HG03103 (cell line): ENCODE measurements around the gene OR4F6.

Experiments used
- ATAC-seq: cut with Tn5 transposase; IDR thresholded peaks from one replicate; pipeline ENCODE4 v1.9.1; 2021; ENCODE audit warnings: low read depth; ENCODE audit not compliant: unreplicated experiment

Gene OR4F6

DNA sequence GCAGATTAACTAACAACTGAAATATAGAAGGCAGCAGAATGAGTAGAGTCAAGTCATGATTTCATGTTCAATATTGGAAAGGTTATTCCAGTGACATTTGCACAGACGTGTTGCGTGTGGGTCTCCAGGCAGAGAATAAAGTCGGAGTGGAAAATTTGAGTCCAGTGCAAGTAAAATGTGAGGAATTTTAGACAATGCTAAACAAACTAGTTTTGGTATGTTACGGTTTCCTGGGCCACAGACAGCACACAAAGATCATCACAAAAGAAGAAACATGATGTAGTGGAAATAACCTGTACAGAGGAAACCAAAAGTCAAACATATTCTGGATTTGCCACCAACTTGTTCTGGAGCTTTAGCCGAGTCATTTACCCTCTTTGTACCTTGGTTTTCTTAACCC is 367 bp downstream of the OR4F6 start:
- ATAC-seq = no peak

DNA sequence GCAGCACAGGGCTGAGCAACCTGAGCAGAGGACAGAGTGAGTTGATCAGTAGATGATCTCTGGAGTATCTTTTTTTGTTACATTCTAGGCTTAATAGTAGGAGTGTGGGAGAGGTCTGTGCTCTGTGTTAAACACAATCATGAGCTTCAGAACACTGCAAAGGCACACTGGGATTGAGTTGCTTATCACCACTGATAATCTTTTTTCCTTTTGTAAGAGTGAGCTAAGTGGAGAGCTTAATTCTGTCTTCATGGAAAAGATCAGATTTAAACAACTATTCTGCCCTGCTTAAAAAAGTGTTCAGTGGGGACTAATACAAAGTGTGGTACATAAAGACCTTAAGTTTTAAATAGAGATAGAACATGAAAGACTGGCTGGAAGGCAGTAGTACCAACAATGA is 1.1 kb downstream of the OR4F6 start:
- ATAC-seq = no peak

DNA sequence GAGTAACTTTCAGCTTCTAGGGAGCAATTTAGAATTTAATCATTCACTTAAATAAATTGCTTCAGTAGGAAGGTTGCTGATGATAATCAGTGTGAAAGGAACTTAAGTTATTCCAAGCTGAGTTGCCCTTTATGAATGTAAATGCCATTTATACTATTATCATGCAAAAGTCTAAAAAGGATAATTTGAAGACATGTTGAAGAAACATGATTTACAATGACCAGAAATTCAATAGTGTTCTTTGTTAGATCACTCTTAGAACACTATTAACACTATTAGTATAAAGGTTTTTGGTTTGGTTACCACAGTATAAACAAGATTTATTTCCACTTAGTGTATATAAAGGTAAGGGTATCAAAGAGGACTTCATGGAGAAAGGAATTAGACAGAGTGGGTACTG is 1.6 kb downstream of the OR4F6 start:
- no peak for ATAC-seq

DNA sequence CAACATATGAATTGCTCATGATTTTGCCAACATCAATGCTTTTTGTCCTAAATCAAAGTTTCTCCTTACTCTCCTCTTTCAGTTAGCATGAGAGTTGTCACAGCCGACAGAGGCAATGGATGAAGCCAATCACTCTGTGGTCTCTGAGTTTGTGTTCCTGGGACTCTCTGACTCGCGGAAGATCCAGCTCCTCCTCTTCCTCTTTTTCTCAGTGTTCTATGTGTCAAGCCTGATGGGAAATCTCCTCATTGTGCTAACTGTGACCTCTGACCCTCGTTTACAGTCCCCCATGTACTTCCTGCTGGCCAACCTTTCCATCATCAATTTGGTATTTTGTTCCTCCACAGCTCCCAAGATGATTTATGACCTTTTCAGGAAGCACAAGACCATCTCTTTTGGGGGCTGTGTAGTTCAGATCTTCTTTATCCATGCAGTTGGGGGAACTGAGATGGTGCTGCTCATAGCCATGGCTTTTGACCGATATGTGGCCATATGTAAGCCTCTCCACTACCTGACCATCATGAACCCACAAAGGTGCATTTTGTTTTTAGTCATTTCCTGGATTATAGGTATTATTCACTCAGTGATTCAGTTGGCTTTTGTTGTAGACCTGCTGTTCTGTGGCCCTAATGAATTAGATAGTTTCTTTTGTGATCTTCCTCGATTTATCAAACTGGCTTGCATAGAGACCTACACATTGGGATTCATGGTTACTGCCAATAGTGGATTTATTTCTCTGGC is 2.5 kb downstream of the OR4F6 start:
- ATAC-seq = no peak

DNA sequence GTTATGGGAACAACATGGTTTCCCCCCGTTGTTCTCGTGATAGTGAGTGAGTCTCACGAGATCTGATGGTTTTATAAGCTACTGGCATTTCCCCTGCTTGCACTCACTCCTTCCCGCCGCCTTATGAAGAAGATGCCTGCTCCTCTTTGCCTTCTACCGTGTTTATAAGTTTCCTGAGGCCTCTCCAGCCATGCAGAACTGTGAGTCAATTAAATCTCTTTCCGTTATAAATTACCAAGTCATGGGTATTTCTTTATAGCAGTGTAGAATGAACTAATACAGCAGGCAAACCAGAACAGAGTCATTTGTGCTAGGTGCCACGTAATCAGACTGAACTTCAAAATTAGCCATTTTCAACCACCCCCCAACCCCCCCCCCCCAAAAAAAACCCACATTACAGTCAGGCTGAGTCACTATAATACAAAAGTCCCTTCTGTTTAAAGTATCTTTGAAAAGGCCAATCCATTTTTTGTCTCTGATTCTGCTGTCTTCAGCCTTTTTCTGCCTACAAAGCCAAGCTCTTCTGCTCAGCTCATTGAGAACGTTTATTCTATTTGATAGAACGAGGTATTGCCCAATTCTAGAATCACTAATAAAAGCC is 4.1 kb downstream of the OR4F6 start:
- no peak for ATAC-seq

DNA sequence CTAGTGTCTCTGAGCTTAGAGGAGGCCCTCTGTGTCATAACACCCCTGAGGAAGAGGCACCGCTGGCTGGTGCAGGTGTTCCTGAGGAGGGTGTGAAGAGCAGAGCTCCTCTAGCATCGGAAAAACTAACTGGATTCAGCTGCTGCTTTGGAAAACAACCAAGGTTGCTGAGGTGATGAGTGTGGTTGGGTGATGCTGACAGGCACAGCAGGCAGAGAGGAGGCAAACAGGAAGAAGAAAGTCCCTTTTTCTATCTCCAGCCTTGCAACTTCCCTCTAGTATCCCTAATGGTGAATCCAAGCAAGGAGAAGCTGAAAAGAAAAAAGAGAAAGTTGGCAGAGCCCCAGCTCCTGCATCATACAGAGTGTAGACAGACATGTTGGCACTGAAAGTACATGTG is 4.9 kb downstream of the OR4F6 start:
- ATAC-seq = no peak

DNA sequence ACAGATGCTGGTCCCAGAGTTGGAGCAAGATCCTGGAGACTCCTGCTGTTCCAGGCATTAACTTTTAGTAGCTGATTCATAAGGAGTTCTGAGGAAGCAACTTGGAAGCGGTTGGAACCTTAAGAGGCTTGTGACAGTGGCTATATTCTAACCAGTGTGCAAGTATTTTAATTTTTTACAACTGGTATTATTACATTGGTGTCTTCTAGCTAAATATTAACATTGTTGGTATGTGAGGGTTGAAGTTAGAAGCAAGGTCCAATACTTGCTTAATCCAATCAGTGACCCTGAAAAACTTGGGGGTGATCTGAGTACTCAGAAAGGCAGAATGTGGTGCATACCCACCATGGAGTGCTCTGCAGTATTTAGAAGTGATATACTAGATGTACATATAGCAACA is 7.1 kb downstream of the OR4F6 start:
- ATAC-seq = no peak

DNA sequence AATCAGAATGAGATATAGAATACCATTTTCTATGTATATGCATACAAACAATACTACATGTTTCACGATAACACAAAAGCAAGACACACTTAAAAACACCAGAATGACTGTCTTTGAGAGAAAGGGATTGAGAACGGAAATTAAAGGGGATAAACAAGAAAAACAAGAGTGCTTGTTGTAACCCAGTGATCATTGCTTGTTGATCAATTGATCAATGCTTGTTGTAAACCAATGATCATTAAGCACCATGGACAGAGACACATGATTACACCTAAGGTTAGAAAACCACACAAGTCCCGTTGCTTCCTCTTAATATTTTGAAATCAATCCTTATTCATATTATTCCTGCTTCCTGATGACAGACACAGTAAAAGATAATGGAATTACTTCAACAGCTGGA is 7.6 kb downstream of the OR4F6 start:
- no peak for ATAC-seq

DNA sequence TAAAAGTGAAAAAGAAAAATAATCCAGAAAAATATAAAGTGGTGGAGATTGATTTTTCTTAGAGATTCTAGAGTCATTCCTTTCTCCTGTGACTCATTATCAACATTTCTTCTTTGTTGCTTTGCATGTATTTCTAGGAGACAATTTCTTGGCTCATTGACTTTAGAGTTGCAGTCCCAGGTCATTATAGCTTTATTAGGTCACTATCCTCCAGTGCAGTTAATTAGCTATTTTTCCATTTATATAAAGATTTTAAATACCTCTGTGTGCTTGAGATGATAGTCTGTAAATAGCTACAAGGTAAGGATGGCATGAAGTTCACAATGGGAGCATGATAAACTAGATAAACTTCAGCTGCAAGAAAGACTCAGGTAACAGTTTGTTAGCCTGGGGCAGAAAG is 8.6 kb downstream of the OR4F6 start, which contains the start of gene OR4F15:
Gene OR4F15, plus strand, starts transcription at position 301 of the 400 bp plus-strand sequence. CDS start 5,985 bp downstream, outside the sequence.
- ATAC-seq = no peak

DNA sequence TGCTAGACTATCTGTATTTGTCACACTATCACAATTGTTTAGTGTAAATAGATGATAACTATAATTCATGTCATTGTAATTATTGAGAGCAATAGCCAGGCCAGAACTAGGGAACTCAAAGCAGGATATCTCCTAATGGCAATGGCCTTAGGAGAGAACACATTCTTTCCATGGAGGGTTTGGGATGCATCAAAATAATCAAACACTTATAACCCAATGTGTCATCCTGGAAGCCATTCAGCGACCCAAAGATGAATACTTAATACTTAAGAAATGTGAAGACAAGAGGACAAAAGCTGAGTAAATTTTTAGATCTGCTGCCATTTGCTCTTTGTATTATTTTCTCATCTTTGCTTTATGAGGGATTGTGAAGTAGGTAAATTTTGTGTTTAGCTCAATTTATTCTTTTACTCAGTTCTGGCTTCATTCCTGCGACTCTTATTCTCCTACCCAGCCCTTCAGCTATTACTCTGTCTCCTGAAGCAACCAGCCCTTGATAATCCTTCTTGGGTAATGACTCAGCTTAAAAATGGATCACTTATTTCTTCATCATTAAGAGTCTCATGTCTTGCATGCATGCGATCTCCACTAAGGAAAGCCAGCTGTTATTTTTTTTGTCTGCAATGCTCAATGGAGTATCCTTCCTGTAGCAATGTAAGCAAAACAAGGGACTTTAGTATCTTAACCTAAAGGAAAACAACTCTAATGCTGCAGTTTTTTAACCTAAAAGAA is 10.7 kb downstream of the OR4F6 start:
- ATAC-seq = no peak

DNA sequence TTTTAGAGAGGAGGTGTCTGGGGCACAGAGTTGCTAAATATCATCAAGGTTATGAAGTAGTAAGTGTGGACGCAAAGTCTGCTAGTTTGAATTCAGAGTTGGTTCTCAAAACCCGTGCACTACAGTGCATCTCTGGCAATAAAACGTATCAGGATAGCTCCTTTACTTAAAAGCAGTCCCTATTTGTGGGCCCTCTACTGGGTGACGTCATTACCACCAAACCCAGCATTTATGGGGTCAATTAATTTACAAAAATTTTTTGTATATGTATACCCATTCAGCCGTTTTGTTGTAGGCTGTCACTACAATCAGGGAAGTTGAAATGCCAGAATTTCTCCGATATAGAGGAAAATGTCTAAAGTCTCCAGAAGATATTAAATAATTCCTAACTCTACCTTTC is 17.5 kb downstream of the OR4F6 start:
- ATAC-seq = no peak

DNA sequence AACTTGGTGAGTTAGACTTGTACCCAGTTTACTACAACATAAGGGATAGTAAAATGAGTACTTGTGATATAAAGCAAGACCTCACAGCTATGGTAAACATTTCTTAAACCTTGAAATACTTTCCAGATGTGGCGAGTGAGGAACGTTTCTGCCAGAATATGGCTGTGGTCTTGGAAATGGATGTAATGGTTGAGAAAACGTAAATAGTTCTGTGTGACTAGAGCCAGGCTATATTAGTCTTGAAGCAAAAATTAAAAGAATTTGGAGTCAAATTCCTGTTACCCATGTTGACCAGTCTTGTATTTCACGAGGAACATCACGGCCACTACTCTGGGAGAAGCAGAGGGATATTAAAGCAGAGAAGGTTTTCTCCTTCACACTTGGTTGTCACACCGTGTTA is 23.9 kb downstream of the OR4F6 start:
- no peak for ATAC-seq

DNA sequence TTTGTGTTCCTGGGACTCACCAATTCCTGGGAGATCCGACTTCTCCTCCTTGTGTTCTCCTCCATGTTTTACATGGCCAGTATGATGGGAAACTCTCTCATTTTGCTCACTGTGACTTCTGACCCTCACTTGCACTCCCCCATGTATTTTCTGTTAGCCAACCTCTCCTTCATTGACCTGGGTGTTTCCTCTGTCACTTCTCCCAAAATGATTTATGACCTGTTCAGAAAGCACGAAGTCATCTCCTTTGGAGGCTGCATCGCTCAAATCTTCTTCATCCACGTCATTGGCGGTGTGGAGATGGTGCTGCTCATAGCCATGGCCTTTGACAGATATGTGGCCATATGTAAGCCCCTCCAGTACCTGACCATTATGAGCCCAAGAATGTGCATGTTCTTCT is 25.5 kb downstream of the OR4F6 start:
- ATAC-seq = no peak

DNA sequence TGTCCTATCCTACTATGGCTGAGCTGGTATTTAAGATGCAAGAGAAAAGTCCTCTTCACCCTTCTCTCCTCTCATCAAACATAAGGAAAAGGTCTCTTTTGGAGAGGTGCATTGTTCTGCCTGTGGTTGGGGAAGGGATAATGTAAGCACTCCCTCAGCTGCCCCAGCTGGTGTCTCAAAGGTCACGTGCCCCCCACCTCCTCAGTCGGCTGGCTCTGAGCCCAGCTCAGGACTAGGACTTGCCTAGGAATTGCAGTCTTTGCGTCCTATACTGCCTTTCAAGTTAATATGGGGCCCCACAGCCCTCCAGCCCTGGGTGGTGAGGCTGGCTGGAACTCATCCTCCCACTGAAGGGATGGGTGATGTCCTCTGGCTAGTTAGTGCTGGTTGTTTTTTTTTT is 38.3 kb downstream of the OR4F6 start:
- ATAC-seq = no peak

DNA sequence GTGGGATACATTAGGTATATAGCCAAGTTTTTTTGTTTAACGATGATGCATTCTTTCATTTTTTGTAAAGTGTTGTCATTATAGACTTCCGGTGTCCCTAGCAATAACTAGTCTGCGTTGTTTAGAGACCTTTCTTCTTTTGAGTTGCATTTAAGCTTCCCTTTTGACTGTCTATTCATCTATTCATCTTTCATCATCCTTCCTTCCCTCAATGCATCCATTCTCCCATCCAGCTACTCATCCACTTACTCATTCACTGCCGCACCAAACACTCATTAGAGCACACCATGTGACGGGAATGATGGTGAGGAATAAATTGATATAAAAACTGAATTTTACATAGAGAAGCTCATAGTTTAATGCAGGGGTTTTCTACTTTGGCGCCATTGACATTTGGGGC is 41.6 kb downstream of the OR4F6 start:
- ATAC-seq = no peak

DNA sequence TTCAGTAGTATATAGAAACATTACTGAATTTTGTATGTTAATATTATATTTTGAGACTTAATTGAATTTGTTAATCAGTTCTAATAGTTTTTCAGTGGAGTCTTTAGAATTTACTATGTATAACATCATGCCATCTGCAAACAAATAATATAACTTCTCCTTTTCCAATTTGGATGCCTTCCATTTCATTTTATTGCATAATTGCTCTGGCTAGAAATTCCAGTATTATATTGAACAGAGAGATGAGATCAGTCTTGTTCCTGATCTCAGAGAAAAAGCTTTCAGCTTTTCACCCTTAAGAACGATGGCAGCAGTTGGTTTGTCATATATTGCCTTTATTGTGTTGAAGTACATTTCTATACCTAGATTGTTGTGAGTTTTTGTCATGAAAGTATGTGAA is 49.0 kb downstream of the OR4F6 start:
- no peak for ATAC-seq
